Renal cortical epithelial cell (primary cell): ENCODE data around the gene TECPR2. TPM values are rescaled to one million over a fixed set of nuclear protein-coding genes. Genes with fewer than 3 reads are reported as not detected.
A peak's percentile ranks its signal among the peaks of the same experiment; 100 is the strongest.
"Not testable (repeated sequence)": the region's sequence is repeated elsewhere in the genome, so short reads cannot be mapped to it uniquely, and the experiment has no call there.

Experiments used
- DNase-seq: peaks from one replicate; pipeline ENCODE4 v3.0.0-alpha.2; 2011; ENCODE audit warnings: low read depth
- total RNA-seq: library from RNA; depleted of rRNA; stranded (reverse); fragments of >200 nt; gene quantifications from 2 replicates; pipeline ENCODE4 v1.2.3, GENCODE V29; 2014

The TECPR2 gene
- total RNA-seq, 1 donor from 2014 or later = 40.1 TPM

- no peak for DNase-seq
Measured at GRCh38 chr14:102528431-102529170, 165.9 kb downstream of the TECPR2 start.

DNA sequence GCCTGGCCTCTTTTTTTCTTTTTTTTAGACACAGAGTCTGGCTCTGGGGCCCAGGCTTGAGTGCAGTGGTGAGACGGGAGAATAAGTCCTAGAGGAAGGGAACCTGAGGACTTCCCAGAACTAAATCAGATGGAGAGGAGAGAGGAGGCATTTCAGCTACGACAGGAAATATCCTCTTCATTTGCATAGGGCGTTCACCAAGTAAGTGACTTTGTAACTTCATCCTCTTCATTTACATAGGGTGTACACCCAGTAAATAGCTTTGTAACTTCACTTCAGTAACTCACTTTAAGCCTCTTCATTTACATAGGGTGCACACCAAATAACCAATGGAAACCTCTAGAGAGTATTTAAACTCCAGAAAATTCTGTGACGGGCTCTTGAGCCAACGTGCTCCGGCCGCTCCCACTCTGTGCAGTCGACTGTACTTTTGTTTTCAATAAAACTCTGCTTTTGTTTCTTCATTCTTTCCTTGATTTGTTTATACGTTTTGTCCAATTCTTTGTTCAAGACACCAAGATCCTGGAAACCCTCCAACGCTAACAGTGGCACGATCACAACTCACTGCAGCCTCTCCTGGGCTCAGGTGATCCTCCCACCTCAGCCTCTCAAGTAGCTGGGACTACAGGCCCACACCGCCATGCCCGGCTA is 168.2 kb downstream of the TECPR2 start:
- peak; percentile 22 for DNase-seq

GRCh38 chr14:102532204-102532658 is 169.5 kb downstream of the TECPR2 start:
- DNase-seq = no peak

GRCh38 chr14:102537981-102538601 is 175.3 kb downstream of the TECPR2 start:
- no peak for DNase-seq

DNA sequence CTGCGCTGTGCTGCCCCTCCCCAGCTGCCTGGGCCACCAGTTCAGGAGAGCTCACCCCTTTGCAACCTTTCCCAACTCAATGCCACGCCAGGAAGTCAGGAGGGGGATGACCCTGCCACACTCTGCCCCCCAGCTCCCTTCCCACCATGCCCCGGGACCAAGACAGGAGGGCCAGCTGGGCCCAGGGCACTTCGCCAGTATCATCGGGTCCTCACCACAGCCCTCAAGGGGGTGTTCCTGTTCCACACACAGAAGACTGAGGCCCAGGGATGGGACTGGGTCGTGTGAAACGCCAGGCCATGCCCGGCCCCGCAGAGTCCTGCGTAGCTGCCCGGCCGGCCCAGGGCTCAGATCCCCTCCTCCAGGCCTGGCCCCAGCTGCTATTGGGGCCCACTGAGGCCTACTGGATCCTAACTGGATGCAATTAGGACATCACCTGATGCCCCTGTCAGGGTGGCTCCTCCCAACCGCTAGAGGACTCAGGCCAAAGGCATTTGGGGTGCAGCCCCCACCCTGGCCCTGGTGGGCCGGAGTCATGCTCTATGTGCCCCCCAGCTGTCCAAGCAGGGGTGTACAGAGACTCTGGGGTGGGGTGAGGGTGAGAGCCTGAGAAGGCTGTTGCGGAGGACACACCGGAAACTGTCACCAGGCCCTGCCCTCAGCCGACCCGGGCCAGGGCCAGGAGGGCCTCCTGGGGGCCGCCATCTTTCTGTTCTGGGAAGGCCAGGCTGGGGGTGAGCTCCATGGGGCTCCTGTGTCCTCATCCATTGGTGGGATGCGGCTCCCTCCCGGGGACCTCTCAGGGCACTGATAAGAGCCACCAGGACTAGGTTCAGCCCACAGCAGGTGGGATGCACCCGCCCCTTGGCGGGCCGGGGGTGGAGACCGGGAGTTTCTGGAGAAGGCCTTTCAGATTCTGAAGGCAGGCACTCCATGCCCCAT is 176.1 kb downstream of the TECPR2 start:
- no peak for DNase-seq

- DNase-seq = no peak
Measured at GRCh38 chr14:102539544-102540314, 177.0 kb downstream of the TECPR2 start.

DNA sequence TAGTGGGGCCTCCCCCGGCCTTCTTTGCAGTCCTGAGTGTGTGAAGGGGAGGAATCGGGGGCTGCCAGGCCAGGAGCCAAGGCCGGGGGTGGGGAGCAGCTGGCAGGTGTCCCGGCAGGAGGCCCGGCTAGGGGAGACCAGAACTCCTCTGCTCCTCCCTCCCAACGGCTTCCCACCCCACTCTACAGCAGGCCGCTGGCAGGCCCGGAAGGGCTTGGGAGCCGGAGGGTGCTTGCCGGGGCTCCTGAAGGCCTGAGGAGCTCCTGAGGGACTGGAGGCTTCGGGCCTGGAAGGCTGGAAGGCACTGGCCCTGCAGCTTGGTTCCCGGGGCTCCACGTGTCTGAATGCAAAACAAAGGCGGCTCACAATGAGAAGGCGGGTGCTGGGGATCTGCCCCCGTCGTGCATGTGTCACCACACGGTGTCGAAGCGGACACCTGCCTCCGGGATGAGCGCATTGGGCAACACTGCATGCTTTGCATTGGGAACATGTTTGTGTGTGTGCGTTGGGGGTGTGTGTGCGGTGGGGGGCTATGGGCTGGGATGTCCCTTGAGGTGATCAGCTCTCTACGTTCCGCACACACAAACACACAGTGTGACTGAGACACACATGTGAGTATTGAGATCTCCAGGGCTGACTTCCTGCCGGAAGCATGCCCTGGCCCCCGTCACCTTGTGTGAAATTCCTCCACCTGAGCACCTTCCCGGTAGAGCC is 177.7 kb downstream of the TECPR2 start:
- DNase-seq = no peak

GRCh38 chr14:102541029-102541491 is 178.3 kb downstream of the TECPR2 start:
- not testable (repeated sequence) for DNase-seq

- no peak for DNase-seq
Measured at GRCh38 chr14:102541771-102542170, 179.0 kb downstream of the TECPR2 start.

DNA sequence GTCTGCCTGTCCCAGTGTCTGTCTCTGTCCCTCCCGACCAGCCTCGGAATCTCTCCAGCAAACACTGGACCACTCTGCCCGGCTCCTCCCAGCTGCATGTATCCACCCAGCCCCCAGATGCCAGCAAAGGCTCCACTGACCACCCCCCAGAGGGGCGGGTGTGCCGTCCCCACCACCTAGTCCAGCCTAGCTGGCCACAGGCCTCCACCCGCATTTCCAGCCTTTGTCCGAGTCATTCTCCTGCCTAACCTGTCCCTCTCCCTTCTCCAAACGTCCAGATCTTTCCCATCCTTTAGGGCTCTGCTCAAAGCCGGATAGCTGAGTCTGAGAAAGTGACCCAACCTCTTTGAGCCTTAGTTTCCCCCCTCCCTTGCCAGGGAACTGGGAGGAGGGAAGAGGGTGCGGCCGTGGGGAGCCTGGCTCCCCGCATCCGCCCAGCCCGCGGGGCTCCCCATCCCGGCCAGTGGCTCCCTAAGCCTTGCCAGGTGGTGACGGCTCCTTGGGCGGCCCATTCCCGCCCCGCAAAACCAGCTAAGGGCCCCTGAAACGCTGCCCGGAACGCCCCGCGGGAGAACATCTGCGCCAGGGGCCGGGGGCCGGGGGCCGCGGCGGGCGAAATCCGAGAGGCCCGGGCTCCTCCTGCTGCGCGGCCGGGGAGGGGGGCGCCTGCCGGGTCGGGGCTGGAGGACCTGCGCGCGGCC is 181.5 kb downstream of the TECPR2 start:
- DNase-seq = no peak

- no peak for DNase-seq
Measured at GRCh38 chr14:102544747-102545460, 182.2 kb downstream of the TECPR2 start.

DNA sequence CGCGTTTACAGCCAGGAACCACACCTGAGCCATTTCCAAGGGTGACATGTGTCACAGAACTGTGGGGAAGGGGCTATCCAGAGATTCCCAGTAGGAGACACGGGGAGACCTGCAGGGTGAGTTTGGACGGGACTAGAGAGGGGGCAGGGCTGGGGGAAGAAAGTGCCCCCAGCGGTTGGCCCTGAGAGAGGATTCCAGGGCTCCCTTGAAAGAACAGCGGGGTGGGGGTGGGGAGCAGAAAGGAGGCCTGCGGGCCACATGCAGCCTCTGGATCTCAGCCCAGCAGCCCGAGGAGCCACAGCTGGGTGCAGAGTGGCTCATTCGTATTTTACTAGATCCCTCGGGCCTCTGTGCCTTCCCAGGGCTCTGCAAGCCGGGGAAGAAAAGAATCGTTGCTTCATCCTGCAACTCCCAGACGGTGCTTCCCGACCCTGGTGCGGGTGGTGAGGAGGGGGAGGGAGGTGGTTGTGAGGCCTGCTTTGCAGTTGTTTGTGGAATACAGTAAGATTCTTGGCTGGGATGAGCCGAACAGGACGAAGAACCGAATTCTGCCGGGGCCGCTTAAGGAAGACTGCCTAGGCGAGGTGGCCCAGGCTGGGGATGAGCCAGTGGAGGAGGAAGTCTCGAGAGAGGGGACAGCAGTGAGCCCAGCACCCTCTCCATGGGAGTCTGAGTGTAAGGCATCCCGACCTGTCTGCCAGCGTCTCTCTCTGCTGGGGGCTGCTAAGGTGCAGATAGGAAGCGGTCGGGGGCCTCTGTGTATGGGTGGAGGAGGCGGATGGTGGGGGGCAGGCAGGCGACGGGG is 182.9 kb downstream of the TECPR2 start:
- no peak for DNase-seq

DNA sequence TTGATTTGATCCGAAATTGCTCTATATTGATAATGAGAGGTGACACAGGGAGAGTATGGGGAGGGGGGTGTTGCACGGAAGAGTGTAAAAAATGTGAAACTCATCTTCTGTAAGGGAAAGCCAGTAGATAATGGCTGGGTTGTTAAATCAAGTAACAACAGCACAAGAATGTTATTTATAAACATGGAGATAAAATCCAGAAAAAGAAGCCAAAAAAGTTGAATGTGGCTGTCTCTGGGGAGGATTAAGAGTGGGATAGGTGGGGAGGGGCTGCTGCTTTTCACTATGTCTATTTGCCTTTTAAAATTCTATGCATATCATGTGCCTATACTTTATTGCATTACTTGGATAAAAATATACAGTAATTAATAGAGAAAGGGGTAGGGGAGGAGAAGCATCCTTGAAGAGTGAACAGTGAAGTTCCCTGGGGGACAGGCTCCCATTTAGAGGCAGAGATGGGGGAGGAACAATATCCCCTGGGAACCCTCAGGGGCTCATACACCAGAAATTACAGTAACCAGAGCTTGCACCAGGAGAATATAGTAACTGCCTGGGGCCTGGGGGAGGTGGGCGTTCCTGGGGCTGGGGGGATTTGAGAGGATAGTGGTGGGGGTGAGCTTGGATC is 186.0 kb downstream of the TECPR2 start:
- DNase-seq = no peak

GRCh38 chr14:102550927-102551401 is 188.2 kb downstream of the TECPR2 start:
- DNase-seq = not testable (repeated sequence)
